Stimulated activated CD4-positive, alpha-beta T cell treated with anti-CD3 and anti-CD28 coated beads, Interleukin-2, amount 100 ng/mL, for 48 hours (primary cell): ENCODE data around the gene FAAP20.

Experiments
- DNase-seq, 2 donors: peaks; one replicate each; pipeline ENCODE4 v3.0.0-alpha.2; 2020

Gene FAAP20

DNA sequence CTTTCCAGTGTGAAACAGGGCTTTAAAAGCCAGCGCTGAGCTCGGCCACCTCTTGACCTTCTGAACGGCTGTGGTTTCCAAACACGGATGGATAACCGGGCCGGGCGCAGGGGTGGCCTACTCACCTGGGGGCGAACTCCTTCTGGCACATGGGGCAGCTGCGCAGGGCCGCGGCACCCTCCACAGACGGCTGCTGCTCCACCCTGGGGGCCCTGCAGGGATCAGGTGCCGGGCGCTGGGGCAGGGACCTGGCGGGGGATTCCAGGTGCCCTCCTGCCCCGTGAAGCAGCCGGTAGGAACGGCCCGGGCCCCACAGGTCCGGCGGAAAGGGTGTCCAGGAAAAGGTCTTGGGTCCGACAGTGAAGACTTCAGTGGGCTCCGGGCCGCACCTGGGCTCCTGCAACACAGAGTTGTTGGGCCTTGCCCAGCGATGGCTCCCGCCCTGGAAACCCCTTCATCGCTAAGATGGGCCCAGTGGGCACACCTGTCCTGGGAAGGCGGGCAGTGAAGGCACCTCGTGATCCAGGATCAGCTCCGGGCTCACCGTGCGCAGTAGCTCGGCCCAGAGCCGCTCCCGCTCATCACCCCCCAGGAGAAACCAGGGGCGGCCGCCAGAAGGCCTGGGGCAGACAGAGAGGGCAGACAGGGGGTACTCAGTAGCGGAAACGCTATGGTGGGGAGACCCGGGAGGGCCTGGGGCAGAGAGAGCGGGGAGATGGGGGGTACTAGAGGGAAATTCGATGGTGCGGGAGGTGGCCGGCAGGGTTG lies 874 bp downstream of the FAAP20 start:
- no peak for DNase-seq

DNA sequence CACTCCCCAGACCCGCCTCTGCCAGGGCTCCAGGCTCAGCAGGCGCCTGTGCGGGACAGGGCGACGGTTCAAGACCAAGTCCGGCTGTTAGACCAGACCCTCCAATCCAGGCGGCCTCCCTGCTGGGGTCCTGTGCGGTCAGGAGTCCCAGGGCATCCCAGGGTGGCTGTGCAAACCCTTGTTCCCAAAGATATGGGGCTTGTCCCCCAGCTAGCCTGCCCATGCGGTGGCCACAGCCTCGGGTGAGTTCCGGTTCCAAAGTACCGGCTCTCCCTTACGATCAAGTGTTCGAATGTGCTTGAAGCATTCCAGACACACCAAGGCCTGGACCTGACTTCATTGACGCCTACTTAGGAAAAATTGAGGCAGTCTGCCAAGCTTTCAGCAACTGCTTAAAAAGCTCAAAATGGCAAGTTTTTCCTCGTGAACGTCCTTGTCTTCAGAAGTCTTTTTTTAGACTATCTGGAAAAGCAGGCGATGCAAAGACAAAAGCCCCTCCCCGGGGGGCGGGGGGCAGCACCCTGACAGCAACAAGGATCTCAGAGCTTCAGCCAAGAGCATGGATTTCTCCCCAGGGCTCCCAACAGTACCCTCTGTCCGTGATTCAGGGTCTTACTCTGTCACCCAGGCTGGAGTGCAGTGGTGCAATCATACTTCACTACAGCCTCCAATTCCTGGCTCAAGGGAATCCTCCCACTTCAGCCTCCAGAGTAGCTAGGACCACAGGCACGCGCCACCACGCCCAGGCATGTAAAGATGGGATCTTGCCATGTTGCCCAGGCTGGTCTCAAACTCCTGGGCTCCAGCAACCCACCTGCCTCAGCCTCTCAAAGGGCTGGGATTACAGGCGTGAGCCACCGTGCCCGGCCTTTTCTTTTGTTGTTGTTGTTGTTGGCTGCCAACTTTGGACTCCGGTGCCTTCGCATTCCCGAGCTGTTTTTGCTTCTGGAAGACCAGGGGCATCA lies 2.3 kb downstream of the FAAP20 start:
- DNase-seq, result no peak

- no peak for DNase-seq
Observed at GRCh38 chr1:2190491-2190976, 4.0 kb downstream of the FAAP20 start.

- peak; percentile 81 to 89 for DNase-seq
Observed at GRCh38 chr1:2189459-2190425, 4.8 kb downstream of the FAAP20 start.

GRCh38 chr1:2188336-2188735 lies 6.2 kb downstream of the FAAP20 start:
- no peak for DNase-seq

DNA sequence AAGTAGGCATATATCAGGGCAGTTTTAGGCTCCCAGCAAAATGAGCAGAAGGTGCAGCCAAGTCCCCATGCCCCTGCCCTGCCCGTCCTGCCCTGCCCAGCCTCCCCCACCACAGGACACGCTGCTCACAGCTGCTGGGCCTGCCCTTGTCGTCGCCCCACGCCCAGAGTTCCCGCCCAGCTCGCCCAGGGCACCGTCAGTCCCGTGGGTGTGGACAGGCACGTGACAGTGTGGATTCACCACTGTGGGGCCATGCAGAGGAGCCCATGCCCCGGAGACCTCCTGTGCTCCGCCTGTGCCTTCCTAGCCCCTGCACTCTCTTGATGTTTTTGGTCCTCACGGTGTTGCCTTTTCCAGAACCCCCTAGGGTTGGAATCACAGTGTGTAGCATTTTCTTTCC lies 7.0 kb downstream of the FAAP20 start:
- no peak for DNase-seq

DNA sequence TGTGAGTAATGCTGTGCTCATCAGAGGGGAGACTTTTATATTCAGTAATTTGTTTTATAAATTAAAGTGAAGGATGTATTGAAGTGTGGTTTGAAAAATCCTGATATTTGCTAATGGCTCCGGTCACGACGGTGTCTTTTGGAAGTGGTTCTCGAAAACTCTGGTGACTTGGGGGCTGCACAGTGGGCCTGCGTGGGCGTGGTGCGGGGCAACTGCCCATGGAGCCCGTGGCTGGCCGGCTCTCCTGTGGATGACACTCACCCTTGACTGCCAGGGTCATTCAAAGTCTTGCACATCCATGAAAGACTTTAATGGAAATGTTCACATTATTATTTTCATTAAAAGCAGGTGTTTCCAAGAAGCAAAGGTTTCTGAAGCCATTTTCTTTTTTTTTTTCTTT lies 7.7 kb downstream of the FAAP20 start:
- DNase-seq, result no peak

- DNase-seq, result no peak
Observed at GRCh38 chr1:2185880-2186855, 8.4 kb downstream of the FAAP20 start.

DNA sequence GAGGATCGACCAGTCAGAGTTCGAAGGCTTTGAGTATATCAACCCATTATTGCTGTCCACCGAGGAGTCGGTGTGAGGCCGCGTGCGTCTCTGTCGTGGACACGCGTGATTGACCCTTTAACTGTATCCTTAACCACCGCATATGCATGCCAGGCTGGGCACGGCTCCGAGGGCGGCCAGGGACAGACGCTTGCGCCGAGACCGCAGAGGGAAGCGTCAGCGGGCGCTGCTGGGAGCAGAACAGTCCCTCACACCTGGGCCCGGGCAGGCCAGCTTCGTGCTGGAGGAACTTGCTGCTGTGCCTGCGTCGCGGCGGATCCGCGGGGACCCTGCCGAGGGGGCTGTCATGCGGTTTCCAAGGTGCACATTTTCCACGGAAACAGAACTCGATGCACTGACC lies 9.6 kb downstream of the FAAP20 start:
- DNase-seq, result no peak

DNA sequence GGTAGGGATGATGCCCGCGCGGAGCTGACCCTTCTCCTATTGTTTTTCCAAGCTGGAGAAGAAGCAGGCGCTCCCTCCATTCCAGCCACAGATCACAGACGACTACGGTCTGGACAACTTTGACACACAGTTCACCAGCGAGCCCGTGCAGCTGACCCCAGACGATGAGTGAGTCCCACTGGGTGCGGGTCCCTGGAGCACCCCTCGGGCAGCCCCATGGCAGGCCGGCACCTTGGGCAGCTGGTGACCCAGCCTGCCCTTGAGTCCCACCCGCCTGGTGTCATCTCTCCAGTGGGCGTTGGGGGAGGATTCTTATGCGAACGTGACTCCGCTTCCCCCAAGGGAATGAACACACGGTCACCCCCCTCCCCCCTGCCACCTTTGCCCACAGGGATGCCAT lies 10.0 kb downstream of the FAAP20 start:
- no peak for DNase-seq

DNA sequence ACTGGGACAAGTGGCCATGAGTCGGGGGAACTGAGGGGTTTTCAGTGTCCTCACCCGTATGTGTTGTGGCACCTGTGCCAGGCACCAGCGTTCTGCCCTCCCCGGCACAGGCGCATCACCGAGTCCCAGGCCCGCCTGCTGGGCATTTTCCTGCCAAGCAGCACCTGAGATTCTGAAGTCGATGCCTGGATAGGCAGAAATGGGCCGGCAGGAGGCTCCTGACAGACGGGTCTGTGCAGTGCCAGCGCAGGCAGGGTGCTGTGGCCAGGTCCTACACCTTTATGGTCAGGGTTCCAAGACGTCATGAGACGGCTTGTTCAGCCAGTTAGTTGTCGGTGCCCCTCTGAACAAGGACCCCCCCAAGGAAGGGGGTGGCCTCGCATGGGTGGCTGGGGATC lies 10.6 kb downstream of the FAAP20 start:
- no peak for DNase-seq

- DNase-seq, result no peak
Observed at GRCh38 chr1:2182376-2182775, 12.2 kb downstream of the FAAP20 start.

- no peak for DNase-seq
Observed at GRCh38 chr1:2181752-2182151, 12.8 kb downstream of the FAAP20 start.

DNA sequence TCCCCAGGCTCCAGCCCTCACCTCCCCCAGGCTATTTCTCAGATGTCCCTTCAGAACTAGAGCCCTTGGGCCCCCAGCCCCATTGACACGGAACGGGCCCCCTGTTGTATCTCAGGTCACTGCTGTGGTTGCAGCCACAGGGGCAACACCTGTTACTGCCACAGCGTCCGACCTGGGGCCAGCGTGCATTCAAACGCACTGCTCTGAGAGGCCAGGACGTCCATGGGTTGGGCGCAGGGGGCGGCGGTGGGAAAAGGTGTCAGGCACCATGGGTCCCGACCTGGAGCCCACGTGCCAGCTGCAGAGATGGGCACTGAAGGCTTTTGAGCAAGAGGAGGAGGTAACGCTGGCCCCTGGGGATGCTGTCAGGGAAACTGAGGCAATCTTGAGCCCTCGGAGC lies 13.3 kb downstream of the FAAP20 start:
- DNase-seq, result no peak

DNA sequence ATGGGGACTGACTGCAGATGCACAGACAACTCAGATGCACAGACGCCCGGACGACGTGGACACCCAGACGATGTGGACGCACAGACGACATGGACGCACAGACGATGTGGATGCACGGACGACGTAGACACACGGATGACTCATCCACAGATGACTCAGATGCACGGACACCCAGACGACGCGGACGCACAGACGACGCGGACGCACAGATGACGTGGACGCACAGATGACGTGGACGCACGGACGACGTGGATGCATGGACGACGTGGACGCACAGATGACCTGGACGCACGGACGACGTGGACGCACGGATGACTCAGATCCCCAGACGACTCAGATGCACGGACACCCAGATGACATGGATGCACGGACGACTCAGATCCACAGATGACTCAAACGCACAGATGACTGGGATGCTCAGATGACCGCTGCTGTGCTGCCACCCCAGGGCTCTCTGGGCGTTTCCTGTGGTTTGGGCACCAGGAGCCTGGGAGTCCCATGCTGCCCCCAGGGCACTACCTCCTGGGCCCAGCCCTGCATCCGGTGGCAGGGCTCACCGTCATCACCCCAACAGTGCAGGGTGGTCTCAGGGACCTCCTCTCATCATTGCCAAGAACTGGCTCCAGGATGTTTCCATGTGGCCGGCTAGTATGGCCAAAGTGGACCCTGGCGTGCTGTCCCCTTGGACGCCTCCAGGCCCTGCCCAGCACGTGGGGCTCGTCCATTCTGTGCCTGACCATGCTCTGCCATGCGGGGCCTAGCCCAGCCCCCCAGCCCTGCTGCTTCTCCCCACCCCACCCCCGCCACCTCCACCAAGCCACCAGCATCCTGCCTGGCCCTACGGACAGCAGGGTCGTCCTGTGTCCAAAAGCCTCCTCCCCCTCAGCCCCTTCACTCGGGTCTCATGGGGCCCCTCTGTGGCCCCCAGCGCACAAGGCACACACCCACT lies 14.0 kb downstream of the FAAP20 start:
- DNase-seq, result no peak

GRCh38 chr1:2179283-2180013 lies 15.1 kb downstream of the FAAP20 start:
- no peak for DNase-seq

DNA sequence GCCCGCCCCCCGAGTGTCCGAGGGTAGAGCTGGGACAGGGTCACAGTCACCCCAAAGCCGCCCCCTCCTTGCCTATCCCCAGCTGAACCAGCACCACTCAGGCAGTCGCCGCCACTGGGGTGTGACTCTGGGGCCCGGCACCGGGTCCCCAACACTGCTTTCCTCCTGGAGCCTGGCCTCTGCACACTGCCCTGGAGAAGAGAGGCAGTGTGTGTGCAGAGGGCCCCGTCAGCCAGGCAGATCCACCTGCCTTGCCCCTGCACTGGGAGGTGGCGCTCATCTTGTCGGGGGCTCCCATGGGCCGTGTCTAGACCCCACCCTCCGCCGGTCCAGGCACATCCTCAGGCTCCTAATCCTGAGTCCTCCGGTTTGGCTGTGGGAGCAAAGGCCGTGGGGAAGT lies 15.7 kb downstream of the FAAP20 start:
- no peak for DNase-seq

GRCh38 chr1:2177946-2178538 lies 16.5 kb downstream of the FAAP20 start:
- DNase-seq, result no peak

DNA sequence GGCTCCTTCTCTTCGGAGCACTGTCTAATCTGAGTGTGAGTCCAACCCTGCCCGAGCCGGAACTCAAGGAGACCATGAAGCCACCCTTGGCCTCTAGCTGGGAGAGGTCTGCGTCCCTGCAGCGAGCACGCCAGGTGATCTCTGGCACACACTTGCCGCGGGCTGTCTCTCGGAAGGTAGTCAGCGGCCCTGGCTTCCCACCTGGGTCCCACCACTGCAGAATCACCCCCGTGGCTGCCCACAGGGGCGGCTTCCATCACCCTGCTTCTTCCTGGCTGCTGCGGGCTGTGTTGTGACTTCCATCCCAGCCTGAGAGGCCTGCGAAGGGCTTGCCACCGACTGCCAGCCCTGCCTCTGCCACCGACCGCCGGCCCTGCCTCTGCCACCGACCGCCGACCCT lies 17.0 kb downstream of the FAAP20 start:
- DNase-seq, result no peak
